Activated CD4-positive, alpha-beta T cell treated with anti-CD3 and anti-CD28 coated beads for 4 hours (primary cell): Measurements from ENCODE around the gene SEMA4C.

Experiments used
- DNase-seq, 2 donors: peaks; one replicate each; pipeline ENCODE4 v3.0.0-alpha.2; 2020

Gene SEMA4C

GRCh38 chr2:96879545-96880040, 9.7 kb upstream of the SEMA4C start:
- no peak for DNase-seq

- DNase-seq = no peak
These were observed 9.1 kb upstream of the SEMA4C start for GRCh38 chr2:96878796-96879544.

GRCh38 chr2:96878171-96878570, 8.3 kb upstream of the SEMA4C start:
- DNase-seq = no peak

- no peak for DNase-seq
These were observed 7.8 kb upstream of the SEMA4C start for GRCh38 chr2:96877631-96878092.

- no peak for DNase-seq
These were observed 7.2 kb upstream of the SEMA4C start for GRCh38 chr2:96877042-96877451.

GRCh38 chr2:96876269-96877041, 6.6 kb upstream of the SEMA4C start:
- no peak for DNase-seq

GRCh38 chr2:96875498-96876268, 5.8 kb upstream of the SEMA4C start:
- DNase-seq = no peak

- DNase-seq = no peak
These were observed 4.4 kb upstream of the SEMA4C start for GRCh38 chr2:96874198-96874831.

GRCh38 chr2:96873651-96874096, 3.8 kb upstream of the SEMA4C start:
- DNase-seq = no peak

GRCh38 chr2:96872591-96873349, 2.9 kb upstream of the SEMA4C start:
- no peak for DNase-seq

GRCh38 chr2:96870626-96871255, 861 bp upstream of the SEMA4C start:
- DNase-seq = peak; percentile 57 to 67

GRCh38 chr2:96869281-96869821, 529 bp downstream of the SEMA4C start:
- no peak for DNase-seq

GRCh38 chr2:96868555-96869280, 1.2 kb downstream of the SEMA4C start:
- DNase-seq = peak; percentile 42

- DNase-seq = peak in 1 of 2 donors; percentile 35
These were observed 1.9 kb downstream of the SEMA4C start for GRCh38 chr2:96867756-96868554.

- DNase-seq = no peak
These were observed 2.7 kb downstream of the SEMA4C start for GRCh38 chr2:96866986-96867755.

GRCh38 chr2:96866586-96866985, 3.3 kb downstream of the SEMA4C start:
- DNase-seq = no peak

GRCh38 chr2:96866149-96866548, 3.7 kb downstream of the SEMA4C start:
- no peak for DNase-seq

GRCh38 chr2:96865654-96866053, 4.2 kb downstream of the SEMA4C start:
- DNase-seq = no peak
